ENCODE data around the gene GAPT.

GAPT gene

DNA sequence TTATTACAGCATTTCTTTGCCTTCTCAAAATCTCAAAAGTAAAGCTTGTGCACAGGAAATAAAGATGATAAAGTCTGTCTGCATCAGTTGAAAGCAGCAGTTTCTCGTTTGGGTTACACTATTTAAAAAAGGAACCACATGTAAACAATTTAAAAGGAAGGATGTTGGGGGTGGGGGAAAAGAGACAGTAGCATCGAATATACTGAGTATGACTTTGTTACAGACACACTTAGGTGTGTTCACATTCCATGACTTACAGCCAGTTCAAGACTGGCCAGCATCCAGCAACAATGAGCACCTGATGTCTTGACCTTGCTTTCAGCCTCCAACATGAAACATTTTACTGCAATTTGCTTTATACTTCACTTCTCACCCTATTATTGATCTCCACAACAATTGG is 8.7 kb downstream of the GAPT start:
- H3K4me1 Mint-ChIP-seq, result no peaks in the 10 kb centered on the region
- TF ChIP-seq, protein P1, sequence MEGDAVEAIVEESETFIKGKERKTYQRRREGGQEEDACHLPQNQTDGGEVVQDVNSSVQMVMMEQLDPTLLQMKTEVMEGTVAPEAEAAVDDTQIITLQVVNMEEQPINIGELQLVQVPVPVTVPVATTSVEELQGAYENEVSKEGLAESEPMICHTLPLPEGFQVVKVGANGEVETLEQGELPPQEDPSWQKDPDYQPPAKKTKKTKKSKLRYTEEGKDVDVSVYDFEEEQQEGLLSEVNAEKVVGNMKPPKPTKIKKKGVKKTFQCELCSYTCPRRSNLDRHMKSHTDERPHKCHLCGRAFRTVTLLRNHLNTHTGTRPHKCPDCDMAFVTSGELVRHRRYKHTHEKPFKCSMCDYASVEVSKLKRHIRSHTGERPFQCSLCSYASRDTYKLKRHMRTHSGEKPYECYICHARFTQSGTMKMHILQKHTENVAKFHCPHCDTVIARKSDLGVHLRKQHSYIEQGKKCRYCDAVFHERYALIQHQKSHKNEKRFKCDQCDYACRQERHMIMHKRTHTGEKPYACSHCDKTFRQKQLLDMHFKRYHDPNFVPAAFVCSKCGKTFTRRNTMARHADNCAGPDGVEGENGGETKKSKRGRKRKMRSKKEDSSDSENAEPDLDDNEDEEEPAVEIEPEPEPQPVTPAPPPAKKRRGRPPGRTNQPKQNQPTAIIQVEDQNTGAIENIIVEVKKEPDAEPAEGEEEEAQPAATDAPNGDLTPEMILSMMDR (IDR thresholded peaks at IDR 0.05; ENCODE audit: unreplicated experiment in 3 of 3), result no peak
- H3K4me3 Mint-ChIP-seq, result no peak overlapping the region
- H3K9me3 Mint-ChIP-seq, result no peaks in the 10 kb centered on the region
- H3K27me3 Mint-ChIP-seq (ENCODE audit: low read depth), result peaks cover 4% of the 10 kb centered on the region
- no peaks in the 10 kb centered on the region for H3K36me3 Mint-ChIP-seq (ENCODE audit: low read depth)
- no peak overlapping the region for H3K27ac Mint-ChIP-seq

DNA sequence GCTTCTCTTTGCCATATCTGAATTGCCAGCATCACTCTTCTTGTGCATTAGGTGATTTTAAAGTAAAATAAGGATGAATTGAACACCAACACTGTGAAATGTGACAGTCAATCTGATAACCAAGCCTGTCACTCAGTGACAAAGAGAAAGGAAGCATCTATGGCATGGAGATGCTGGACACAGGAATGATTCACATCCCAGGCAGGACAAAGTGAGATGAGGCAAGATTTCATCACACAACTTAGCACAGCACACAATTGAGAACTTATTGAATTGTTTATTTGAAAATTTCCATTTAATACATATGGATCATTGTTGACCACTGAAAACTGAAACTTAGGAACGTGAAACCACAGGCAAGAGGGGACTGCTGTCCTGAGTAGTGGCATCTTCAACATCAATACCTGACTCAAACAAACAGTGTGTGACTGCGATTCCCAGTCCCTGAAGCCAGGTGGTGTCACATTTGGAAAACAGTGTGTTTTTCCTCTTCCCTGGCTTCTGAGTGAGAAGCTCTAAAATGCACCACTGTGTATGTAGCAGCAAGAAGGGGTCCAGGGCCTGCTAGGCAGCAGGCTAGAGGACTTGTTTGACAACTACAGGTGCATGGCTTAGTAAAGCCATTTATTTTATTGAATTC is 10.7 kb downstream of the GAPT start:
- Mint-ChIP-seq H3K4me3 (no peak overlapping the region), H3K36me3 (ENCODE audit: low read depth) (no peaks in the 10 kb centered on the region), H3K27ac (no peak overlapping the region)

DNA sequence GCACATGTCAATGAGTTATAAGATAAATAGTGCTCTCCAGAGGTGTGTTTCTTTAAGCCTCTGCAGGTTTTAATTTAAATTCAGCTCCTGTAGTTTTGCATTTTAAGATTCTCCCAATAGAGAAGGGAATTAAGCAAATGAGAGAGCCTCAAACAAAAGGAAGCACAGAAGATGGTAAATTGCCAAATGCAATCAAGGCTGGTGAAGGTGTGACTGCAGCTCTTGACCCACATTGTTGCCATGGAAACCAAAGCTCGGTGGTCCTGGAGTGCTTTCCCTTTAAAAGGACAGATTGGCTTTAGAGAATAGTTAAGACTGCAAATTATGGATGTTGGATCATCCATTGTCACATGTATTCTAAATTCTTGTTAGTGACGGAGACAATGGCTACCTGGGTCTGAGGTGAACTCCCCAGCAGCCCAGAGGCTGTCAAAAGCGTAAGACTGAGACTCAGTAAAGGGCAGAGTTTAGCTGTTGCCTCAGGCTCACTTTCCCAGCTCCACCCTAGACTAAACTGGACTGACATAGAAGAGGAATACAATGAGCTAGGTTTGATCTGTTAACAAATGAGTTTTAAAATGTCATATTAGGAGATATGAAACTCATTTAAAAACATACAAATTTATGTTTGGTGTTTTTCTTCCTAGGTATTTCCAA is 12.3 kb downstream of the GAPT start:
- H3K4me3 Mint-ChIP-seq, result no peak overlapping the region
- H3K27me3 Mint-ChIP-seq (ENCODE audit: low read depth), result no peaks in the 10 kb centered on the region
- no peaks in the 10 kb centered on the region for H3K36me3 Mint-ChIP-seq (ENCODE audit: low read depth)
- no peak overlapping the region for H3K27ac Mint-ChIP-seq
- no peaks in the 10 kb centered on the region for H3K9me3 Mint-ChIP-seq
- no peaks in the 10 kb centered on the region for H3K4me1 Mint-ChIP-seq
- TF ChIP-seq, protein P1 (IDR thresholded peaks at IDR 0.05; ENCODE audit: unreplicated experiment in 3 of 3), result no peak

More for the DNA sequence above, 10.7 kb downstream of the GAPT start:
- no peaks in the 10 kb centered on the region for H3K4me1 Mint-ChIP-seq
- TF ChIP-seq, protein P1 (IDR thresholded peaks at IDR 0.05; ENCODE audit: unreplicated experiment in 3 of 3), result no peak
- peaks cover 3% of the 10 kb centered on the region for H3K27me3 Mint-ChIP-seq (ENCODE audit: low read depth)
- no peaks in the 10 kb centered on the region for H3K9me3 Mint-ChIP-seq

DNA sequence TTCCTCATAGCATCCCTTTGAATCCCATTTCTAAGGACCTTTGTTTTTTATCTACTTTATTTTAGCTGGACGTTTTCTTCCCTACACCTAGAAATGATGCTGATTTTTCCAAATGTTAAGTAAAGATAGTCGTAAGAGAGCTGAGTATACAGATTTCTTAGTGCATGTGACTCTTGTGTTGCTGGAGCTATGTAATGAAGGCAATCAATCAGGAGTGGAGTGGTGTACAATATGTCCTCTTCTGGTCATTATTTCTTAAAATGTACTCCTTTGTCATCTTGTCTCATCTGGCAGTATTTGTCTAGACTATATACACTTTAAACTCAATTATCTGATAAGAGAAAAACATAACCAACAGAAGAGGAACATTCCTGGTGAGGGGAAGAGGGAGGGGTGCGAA is 13.5 kb downstream of the GAPT start:
- no peak overlapping the region for H3K27ac Mint-ChIP-seq
- TF ChIP-seq, protein P1 (IDR thresholded peaks at IDR 0.05; ENCODE audit: unreplicated experiment in 3 of 3), result no peak
- no peak overlapping the region for H3K4me3 Mint-ChIP-seq
- no peaks in the 10 kb centered on the region for H3K9me3 Mint-ChIP-seq
- no peaks in the 10 kb centered on the region for H3K4me1 Mint-ChIP-seq
- no peaks in the 10 kb centered on the region for H3K27me3 Mint-ChIP-seq (ENCODE audit: low read depth)
- no peaks in the 10 kb centered on the region for H3K36me3 Mint-ChIP-seq (ENCODE audit: low read depth)

DNA sequence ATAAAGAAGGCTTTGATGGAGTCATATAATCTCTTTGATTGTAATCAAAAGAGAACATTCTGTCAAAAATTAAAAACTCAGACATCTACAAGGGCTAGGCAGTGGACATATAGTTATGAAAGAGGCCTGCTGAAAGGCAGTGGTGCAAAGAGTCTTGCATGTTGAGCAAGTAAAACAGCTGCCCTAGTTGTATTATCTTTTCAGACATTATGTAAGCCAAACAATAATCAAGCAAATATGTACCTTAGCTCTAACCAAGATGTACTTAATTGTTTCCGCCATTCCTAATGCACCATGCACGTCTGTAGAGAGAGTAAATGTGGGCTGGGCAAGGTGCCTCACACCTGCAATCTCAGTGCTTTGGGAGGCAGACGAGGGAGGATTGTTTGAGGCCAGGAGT is 14.3 kb downstream of the GAPT start:
- TF ChIP-seq, protein P1 (IDR thresholded peaks at IDR 0.05; ENCODE audit: unreplicated experiment in 3 of 3), result no peak
- H3K36me3 Mint-ChIP-seq (ENCODE audit: low read depth), result no peaks in the 10 kb centered on the region
- no peak overlapping the region for H3K4me3 Mint-ChIP-seq
- H3K9me3 Mint-ChIP-seq, result no peaks in the 10 kb centered on the region
- H3K27me3 Mint-ChIP-seq (ENCODE audit: low read depth), result no peaks in the 10 kb centered on the region
- no peaks in the 10 kb centered on the region for H3K4me1 Mint-ChIP-seq
- H3K27ac Mint-ChIP-seq, result no peak overlapping the region

All from nephron (organoid).